ENCODE results near the gene ADI1.
"Not testable (repeated sequence)": the region's sequence is repeated elsewhere in the genome, so short reads cannot be mapped to it uniquely, and the experiment has no call there.

Gene ADI1

GRCh38 chr2:3493615-3494007, 25.7 kb downstream of the ADI1 start:
- DNase-seq (ENCODE audit: low read depth): no peak

- DNase-seq (ENCODE audit: low read depth): no peak
Measured at GRCh38 chr2:3492951-3493614, 26.2 kb downstream of the ADI1 start.

GRCh38 chr2:3492475-3492787, 26.9 kb downstream of the ADI1 start:
- DNase-seq (ENCODE audit: low read depth): not testable (repeated sequence)

- DNase-seq (ENCODE audit: low read depth): no peak
Measured at GRCh38 chr2:3491716-3492474, 27.4 kb downstream of the ADI1 start.

- no peak for DNase-seq (ENCODE audit: low read depth)
Measured at GRCh38 chr2:3491306-3491705, 28.0 kb downstream of the ADI1 start.

- no peak for DNase-seq (ENCODE audit: low read depth)
Measured at GRCh38 chr2:3490191-3491170, 28.9 kb downstream of the ADI1 start.

GRCh38 chr2:3489764-3490115, 29.6 kb downstream of the ADI1 start:
- no peak for DNase-seq (ENCODE audit: low read depth)

- DNase-seq (ENCODE audit: low read depth): no peak
Measured at GRCh38 chr2:3488855-3489763, 30.2 kb downstream of the ADI1 start.

GRCh38 chr2:3488061-3488531, 31.2 kb downstream of the ADI1 start:
- DNase-seq (ENCODE audit: low read depth): no peak

- no peak for DNase-seq (ENCODE audit: low read depth)
Measured at GRCh38 chr2:3487432-3487831, 31.9 kb downstream of the ADI1 start.

- DNase-seq (ENCODE audit: low read depth): no peak
Measured at GRCh38 chr2:3487028-3487425, 32.3 kb downstream of the ADI1 start.

GRCh38 chr2:3486047-3487027, 33.0 kb downstream of the ADI1 start:
- DNase-seq (ENCODE audit: low read depth): no peak

GRCh38 chr2:3485166-3485565, 34.2 kb downstream of the ADI1 start:
- DNase-seq (ENCODE audit: low read depth): no peak

- no peak for DNase-seq (ENCODE audit: low read depth)
Measured at GRCh38 chr2:3483986-3484960, 35.1 kb downstream of the ADI1 start.

- DNase-seq (ENCODE audit: low read depth): no peak
Measured at GRCh38 chr2:3483227-3483985, 35.9 kb downstream of the ADI1 start.

- no peak for DNase-seq (ENCODE audit: low read depth)
Measured at GRCh38 chr2:3482363-3482821, 36.9 kb downstream of the ADI1 start.

- DNase-seq (ENCODE audit: low read depth): no peak
Measured at GRCh38 chr2:3481736-3482362, 37.5 kb downstream of the ADI1 start.

GRCh38 chr2:3481011-3481400, 38.3 kb downstream of the ADI1 start:
- no peak for DNase-seq (ENCODE audit: low read depth)
